GM15510 (cell line): ENCODE measurements around the gene ANKDD1B.

ENCODE experiments used
- POLR2A ChIP-seq: IDR thresholded peaks from 3 replicates; pipeline ENCODE4 v1.6.1; 2011; ENCODE audit warnings: borderline replicate concordance; ENCODE audit not compliant: insufficient read length; ENCODE audit errors: extremely low read depth

Gene ANKDD1B

GRCh38 chr5:75611311-75612225 lies at the start of gene ANKDD1B:
ANKDD1B (plus strand) TSS chr5:75611453; CDS start chr5:75611635, 182 bp downstream.
- TF ChIP-seq POLR2A, result no peak

- no peak for TF ChIP-seq POLR2A
Measured at GRCh38 chr5:75566710-75567309, 44.4 kb upstream of the ANKDD1B start.

GRCh38 chr5:75567710-75568109 lies 43.5 kb upstream of the ANKDD1B start:
- TF ChIP-seq POLR2A, result no peak

- no peak for TF ChIP-seq POLR2A
Measured at GRCh38 chr5:75568202-75568601, 43.1 kb upstream of the ANKDD1B start.

- TF ChIP-seq POLR2A, result no peak
Measured at GRCh38 chr5:75571547-75571946, 39.7 kb upstream of the ANKDD1B start.

- TF ChIP-seq POLR2A, result no peak
Measured at GRCh38 chr5:75574791-75575190, 36.5 kb upstream of the ANKDD1B start.

GRCh38 chr5:75584641-75585040 lies 26.6 kb upstream of the ANKDD1B start:
- TF ChIP-seq POLR2A, result no peak

GRCh38 chr5:75588666-75589065 lies 22.6 kb upstream of the ANKDD1B start:
- TF ChIP-seq POLR2A, result no peak

- TF ChIP-seq POLR2A, result no peak
Measured at GRCh38 chr5:75600535-75600934, 10.7 kb upstream of the ANKDD1B start.

- TF ChIP-seq POLR2A, result no peak
Measured at GRCh38 chr5:75601567-75601966, 9.7 kb upstream of the ANKDD1B start.

- TF ChIP-seq POLR2A, result no peak
Measured at GRCh38 chr5:75601996-75602395, 9.3 kb upstream of the ANKDD1B start.

- no peak for TF ChIP-seq POLR2A
Measured at GRCh38 chr5:75603371-75603770, 7.9 kb upstream of the ANKDD1B start.

GRCh38 chr5:75603821-75604220 lies 7.4 kb upstream of the ANKDD1B start:
- TF ChIP-seq POLR2A, result no peak

GRCh38 chr5:75608870-75609269 lies 2.4 kb upstream of the ANKDD1B start:
- no peak for TF ChIP-seq POLR2A

- no peak for TF ChIP-seq POLR2A
Measured at GRCh38 chr5:75610201-75610600, 1.1 kb upstream of the ANKDD1B start.

GRCh38 chr5:75612226-75612569 lies 945 bp downstream of the ANKDD1B start:
- no peak for TF ChIP-seq POLR2A
